Activated CD4-positive, alpha-beta memory T cell treated with anti-CD3 and anti-CD28 coated beads, Interleukin-2, amount 10 ng/mL, durations not matched to agents 7 days and 5 days (primary cell): ENCODE results near the gene ELOA. TPM values are rescaled to one million over a fixed set of nuclear protein-coding genes. Genes with fewer than 3 reads are reported as not detected.

ENCODE experiments used
- CTCF ChIA-PET: fragments of 350-600 bp; sonication (Branson Sonifier 250); formaldehyde crosslinking; loops from one replicate; lab custom pipeline; 2021; ENCODE audit warnings: antibody characterized with exemption, inconsistent platforms; lab: Charles Lee
- POLR2A ChIA-PET: fragments of 350-600 bp; sonication (Branson Sonifier 250); formaldehyde crosslinking; loops from one replicate; lab custom pipeline; 2021; ENCODE audit warnings: antibody characterized with exemption; lab: Charles Lee
- DNase-seq: peaks from one replicate; pipeline ENCODE4 v3.0.0-alpha.2; 2020
- H3K27ac Mint-ChIP-seq: one replicate; pipeline ENCODE4 v1.8.0; 2021; ENCODE audit warnings: mild to moderate bottlenecking, mixed read lengths
- H3K27me3 Mint-ChIP-seq: one replicate; pipeline ENCODE4 v1.8.0; 2021; ENCODE audit warnings: mixed read lengths
- H3K36me3 Mint-ChIP-seq: one replicate; pipeline ENCODE4 v1.8.0; 2021; ENCODE audit warnings: low read depth, mixed read lengths
- H3K4me1 Mint-ChIP-seq: one replicate; pipeline ENCODE4 v1.8.0; 2021; ENCODE audit warnings: mixed read lengths
- H3K4me3 Mint-ChIP-seq: one replicate; pipeline ENCODE4 v1.8.0; 2021; ENCODE audit warnings: mild to moderate bottlenecking, mixed read lengths
- H3K9me3 Mint-ChIP-seq: one replicate; pipeline ENCODE4 v1.8.0; 2021; ENCODE audit warnings: mixed read lengths
- total RNA-seq, 2 experiments: library from RNA; stranded (reverse); gene quantifications; one replicate each; pipeline ENCODE4 v1.2.3, GENCODE V29; 2021

ELOA gene
- total RNA-seq, 2 experiments from 2014 or later, result 34.1 to 35.2 TPM

- Mint-ChIP-seq H3K27me3 (no peaks in the 10 kb centered on the region), H3K27ac (no peak overlapping the region), H3K4me1 (peaks cover 21% of the 10 kb centered on the region), H3K36me3 (peaks cover 6% of the 10 kb centered on the region), H3K9me3 (no peaks in the 10 kb centered on the region), H3K4me3 (no peak overlapping the region)
- DNase-seq, result no peak
- POLR2A ChIA-PET, result interaction anchor here (1.1 kb wide), 1 partner anchor 27 kb away, joined by 4 read pairs; the partner anchor contains the start of gene PITHD1
- CTCF ChIA-PET, result no interaction called here
Observed at GRCh38 chr1:23805025-23805424, 61.8 kb downstream of the ELOA start.

- no peak for DNase-seq
- Mint-ChIP-seq H3K27me3 (no peaks in the 10 kb centered on the region), H3K4me1 (peaks cover 21% of the 10 kb centered on the region), H3K9me3 (no peaks in the 10 kb centered on the region), H3K4me3 (no peak overlapping the region), H3K36me3 (peaks cover 11% of the 10 kb centered on the region), H3K27ac (no peak overlapping the region)
- POLR2A ChIA-PET, result interaction anchor here (0.9 to 2.7 kb wide), 3 partner anchors 7 to 28 kb away, joined by 3 to 10 read pairs (median 4); partner anchors contain the start of genes HMGCL and PITHD1
- CTCF ChIA-PET, result interaction anchor here (1.3 to 1.5 kb wide), 3 partner anchors 16 to 31 kb away, joined by 4 read pairs; no protein-coding TSS in a partner anchor
Observed at GRCh38 chr1:23806280-23806679, 63.0 kb downstream of the ELOA start.

- DNase-seq, result no peak
- no peak overlapping the region for H3K4me3 Mint-ChIP-seq
- POLR2A ChIA-PET, result interaction anchor here (0.8 to 2.7 kb wide), 6 partner anchors 9 to 151 kb away, joined by 3 to 10 read pairs (median 3); partner anchors contain the start of genes HMGCL and PITHD1
- H3K36me3 Mint-ChIP-seq, result peaks cover 16% of the 10 kb centered on the region
- H3K27me3 Mint-ChIP-seq, result no peaks in the 10 kb centered on the region
- CTCF ChIA-PET, result interaction anchor here (0.5 to 2.3 kb wide), 11 partner anchors 9 to 435 kb away, joined by 3 to 9 read pairs (median 4); partner anchors contain the start of gene HMGCL
- H3K9me3 Mint-ChIP-seq, result no peaks in the 10 kb centered on the region
- no peak overlapping the region for H3K27ac Mint-ChIP-seq
- H3K4me1 Mint-ChIP-seq, result peaks cover 18% of the 10 kb centered on the region
Observed at GRCh38 chr1:23807453-23807852, 64.2 kb downstream of the ELOA start.

GRCh38 chr1:23809751-23810171 lies 66.5 kb downstream of the ELOA start:
- CTCF ChIA-PET, result interaction anchor here (0.6 to 4.1 kb wide), 28 partner anchors 9 to 308 kb away, joined by 3 to 65 read pairs (median 5); partner anchors contain the start of genes CNR2, FUCA1, GALE and HMGCL
- Mint-ChIP-seq H3K27ac (peak overlapping the region; percentile 28), H3K36me3 (peaks cover 22% of the 10 kb centered on the region), H3K27me3 (no peaks in the 10 kb centered on the region), H3K4me1 (peaks cover 16% of the 10 kb centered on the region), H3K4me3 (no peak overlapping the region), H3K9me3 (no peaks in the 10 kb centered on the region)
- DNase-seq, result peak; percentile 86
- POLR2A ChIA-PET, result interaction anchor here (0.5 to 3.6 kb wide), 6 partner anchors 8 to 697 kb away, joined by 3 to 26 read pairs (median 6); partner anchors contain the start of genes GALE, HMGCL, LYPLA2 and PITHD1

- H3K27me3 Mint-ChIP-seq, result no peaks in the 10 kb centered on the region
- no peak overlapping the region for H3K27ac Mint-ChIP-seq
- no peaks in the 10 kb centered on the region for H3K9me3 Mint-ChIP-seq
- peaks cover 16% of the 10 kb centered on the region for H3K4me1 Mint-ChIP-seq
- ChIA-PET CTCF (interaction anchor here (0.5 to 4.1 kb wide), 31 partner anchors 8 to 307 kb away, joined by 3 to 65 read pairs (median 5); partner anchors contain the start of genes CNR2, FUCA1, GALE and HMGCL), POLR2A (interaction anchor here (0.7 to 3.6 kb wide), 9 partner anchors 10 to 149 kb away, joined by 3 to 26 read pairs (median 4); partner anchors contain the start of genes FUCA1, GALE, HMGCL and LYPLA2)
- peaks cover 16% of the 10 kb centered on the region for H3K36me3 Mint-ChIP-seq
- peak; percentile 61 for DNase-seq
- H3K4me3 Mint-ChIP-seq, result no peak overlapping the region
Observed at GRCh38 chr1:23810818-23811540, 67.7 kb downstream of the ELOA start.

Other genes with a start within 250 kb of the ELOA start
- gene E2F2, start 212.2 kb upstream of the ELOA start, total RNA-seq, result 10 to 100 TPM; 93.4 to 98.9 TPM
- 10 to 100 TPM; 14.7 to 14.8 TPM for gene ID3, start 184.0 kb upstream of the ELOA start, total RNA-seq
- gene RPL11, start 51.7 kb upstream of the ELOA start, total RNA-seq, result 1,000 to 10,000 TPM; 1,074 to 1,084 TPM
- 10 to 100 TPM; 50.0 to 51.6 TPM for gene PITHD1, start 34.9 kb downstream of the ELOA start, total RNA-seq
- gene LYPLA2, start 47.7 kb downstream of the ELOA start, total RNA-seq, result 10 to 100 TPM; 76.1 to 80.8 TPM
- 10 to 100 TPM; 33.5 to 37.6 TPM for gene GALE, start 57.3 kb downstream of the ELOA start, total RNA-seq
- gene HMGCL, start 82.0 kb downstream of the ELOA start, total RNA-seq, result 10 to 100 TPM; 33.5 to 35.7 TPM
- 1 to 10 TPM; 5.6 to 6.3 TPM for gene FUCA1, start 124.8 kb downstream of the ELOA start, total RNA-seq
- gene CNR2, start 169.9 kb downstream of the ELOA start, total RNA-seq, result under 1 TPM in 1 of 2 experiments, not detected in 1; 0.08 TPM
- gene PNRC2, start 216.4 kb downstream of the ELOA start, total RNA-seq, result 100 to 1,000 TPM; 153 to 158 TPM
- 100 to 1,000 TPM; 191 to 192 TPM for gene SRSF10, start 236.9 kb downstream of the ELOA start, total RNA-seq